DMS79 treated with DMSO at 0.1 percent for 48 hours (cell line): Measurements from ENCODE around the gene ELF4.

ENCODE experiments used
- DNase-seq: peaks from one replicate; lab custom pipeline; 2025; lab: John Stamatoyannopoulos, UW

Gene ELF4

DNA sequence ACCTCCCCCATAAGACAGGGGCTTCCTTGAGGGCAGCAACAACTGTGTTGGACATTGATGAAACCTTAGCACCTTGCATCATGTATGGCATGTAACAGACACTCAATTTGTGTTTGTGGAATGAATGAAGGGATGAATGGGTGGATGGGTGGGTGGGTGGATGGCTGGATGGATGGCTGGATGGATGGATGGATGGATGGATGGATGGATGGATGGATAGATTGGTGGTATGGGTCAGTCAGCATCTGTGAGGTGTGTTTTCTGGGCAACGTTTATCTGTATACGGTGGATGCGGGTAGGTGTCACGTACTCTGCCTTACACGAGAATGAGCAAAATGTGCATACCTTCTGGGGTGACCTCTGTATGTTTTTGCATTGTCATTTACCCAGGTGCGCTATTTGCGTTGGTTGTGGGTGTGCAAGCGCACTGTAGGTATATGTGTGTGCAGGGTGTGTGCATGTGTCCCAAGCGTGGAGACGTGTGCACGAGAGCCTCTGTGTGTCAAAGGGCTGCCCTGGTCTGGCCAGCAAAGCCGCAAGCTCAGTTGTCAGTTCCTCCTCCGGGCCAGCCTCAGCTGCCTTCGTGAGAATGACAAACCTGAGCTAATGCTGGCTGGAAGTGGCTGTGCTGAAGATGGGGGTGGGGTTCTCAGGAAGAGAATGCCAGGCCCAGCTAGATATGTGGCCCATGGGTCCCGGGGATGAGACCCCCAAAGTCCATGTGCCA is 26.5 kb downstream of the ELF4 start:
- no peak for DNase-seq

- DNase-seq, result no peak
Observed at GRCh38 chrX:130083107-130083490, 27.2 kb downstream of the ELF4 start.

DNA sequence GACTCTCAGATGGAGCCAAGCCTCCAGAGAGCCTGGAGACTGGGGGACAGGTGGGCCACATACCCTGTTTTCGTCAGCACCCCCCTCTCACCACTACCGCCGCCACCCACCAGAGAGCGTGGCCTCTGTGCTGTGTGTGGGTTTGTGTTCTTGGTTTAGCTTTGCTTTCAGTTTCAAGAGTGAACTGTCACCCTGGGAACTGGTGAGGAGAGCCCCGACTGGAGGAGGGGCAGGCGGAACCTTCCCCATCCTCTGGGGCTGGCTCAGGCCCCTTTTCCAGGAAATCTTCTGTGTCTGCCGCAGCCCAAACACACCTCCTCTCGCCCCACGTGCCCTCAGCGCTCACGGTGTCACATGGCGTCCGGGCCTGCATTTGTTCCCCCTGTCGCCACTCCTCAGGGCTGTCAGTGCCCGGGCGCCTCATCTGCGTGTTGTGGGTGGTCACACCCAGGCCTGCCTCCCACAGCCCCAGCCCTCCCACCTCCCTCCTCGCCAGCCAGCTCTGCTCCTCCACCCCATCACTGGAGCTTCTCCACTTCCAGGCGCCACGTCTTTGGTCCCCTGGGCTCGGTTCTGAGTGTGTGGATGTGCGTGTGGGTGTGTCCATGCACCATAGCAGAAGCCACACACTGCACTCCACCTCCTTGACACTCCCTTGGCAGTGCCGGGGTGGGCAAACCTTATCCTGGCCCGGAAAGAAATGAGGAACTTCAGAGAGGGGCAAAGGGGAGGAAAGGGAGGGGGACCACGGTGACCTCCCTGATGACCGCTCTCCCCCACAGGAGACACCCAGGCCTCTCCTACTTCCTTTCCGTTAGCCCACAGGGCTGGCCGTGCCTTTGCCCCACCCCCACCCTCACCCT is 27.8 kb downstream of the ELF4 start:
- no peak for DNase-seq

DNA sequence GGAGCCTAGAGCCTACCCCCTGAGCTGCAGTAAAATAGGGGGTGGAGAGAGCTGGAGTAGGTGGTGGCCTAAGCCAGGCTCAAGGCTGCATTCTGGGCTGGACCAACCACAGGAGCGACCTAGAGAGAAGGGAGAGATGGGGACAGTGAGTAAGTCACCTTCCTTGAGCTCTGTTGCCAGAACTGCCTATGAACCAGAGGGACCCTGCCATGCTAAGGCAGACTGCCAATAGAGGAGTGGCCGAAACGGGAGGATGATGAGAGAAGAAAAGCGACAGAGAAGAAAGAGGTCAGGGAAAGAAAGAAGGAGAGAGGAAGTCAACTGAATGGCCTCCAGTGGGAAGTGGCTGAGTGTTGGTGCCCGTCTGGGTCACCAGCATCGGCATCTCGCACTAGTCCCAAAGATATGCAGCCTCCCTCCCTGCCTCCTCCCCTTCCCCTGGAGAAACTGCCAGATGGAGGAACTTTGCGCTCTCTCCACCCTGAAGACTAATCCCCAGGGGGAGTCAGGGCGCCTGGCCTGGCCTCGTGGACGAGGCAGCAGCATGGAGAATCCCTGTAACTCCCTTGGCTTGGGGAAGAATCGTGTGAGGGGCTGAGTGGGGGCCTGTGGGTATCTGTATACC is 28.8 kb downstream of the ELF4 start:
- no peak for DNase-seq

DNA sequence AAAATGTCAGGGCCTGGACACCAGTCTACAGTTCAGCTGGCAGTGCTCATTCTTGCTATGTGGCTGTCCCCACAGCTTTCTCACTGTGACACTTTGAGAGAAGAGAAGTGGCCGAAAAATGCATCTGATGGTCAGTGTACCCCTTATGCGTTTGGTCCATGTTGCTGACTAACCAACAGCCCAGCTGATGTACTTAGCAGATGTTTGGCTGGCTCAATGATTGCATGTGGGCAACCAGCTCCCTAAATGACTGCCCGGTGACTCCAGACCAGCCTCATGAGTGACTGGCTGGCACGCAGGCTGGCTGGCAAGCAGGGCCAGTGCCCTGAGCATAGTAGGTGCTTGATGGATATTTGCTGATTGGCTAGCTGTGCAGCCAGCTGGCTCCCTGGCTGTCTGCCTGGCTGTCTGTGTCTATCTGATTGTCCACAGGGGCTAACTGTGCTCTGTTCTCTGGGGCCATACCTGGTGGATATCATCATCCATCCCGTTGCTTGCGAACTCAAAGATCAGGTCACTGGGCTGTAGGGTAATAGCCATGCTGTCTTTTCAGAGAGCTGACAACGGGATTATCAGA is 29.4 kb downstream of the ELF4 start:
- DNase-seq, result no peak

- peak; percentile 32 for DNase-seq
Observed at GRCh38 chrX:130079824-130080406, 30.4 kb downstream of the ELF4 start.

GRCh38 chrX:130075777-130076176 is 34.5 kb downstream of the ELF4 start:
- no peak for DNase-seq

GRCh38 chrX:130072345-130072740 is 38.0 kb downstream of the ELF4 start:
- DNase-seq, result no peak

DNA sequence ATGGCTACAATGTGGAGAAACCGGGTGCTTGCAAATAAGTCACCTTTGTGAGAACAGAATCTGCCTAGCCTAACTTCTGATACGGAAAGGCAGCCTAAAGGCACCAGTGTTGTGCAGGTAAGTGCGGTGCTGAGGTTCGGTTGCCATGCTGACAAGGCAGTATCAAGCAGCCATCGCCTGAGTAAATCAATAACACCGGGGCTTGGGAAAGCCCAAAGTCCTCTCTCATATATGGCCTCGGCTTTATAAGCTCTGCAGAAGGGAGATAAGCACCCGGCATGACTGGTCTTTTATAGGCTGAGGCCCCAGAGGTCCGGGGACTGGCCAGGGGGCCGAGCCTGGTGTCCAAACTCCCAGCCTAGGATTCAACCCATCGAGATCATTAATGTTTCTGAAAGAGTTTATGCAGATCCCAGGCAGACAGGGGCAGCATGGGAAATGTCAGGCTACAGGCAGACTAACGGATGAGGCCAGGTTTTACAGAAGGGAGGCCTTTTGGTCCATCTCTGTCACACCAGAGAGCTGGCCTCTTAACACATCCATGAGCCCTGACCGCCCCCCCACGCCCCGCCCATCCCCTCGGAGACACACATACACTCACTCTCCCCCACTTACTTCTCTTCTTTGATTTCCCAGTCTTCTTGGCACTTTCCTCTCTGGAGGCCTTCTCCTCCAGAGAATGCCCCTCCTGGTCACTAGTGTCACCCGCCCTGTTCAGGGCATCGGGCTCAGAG is 38.5 kb downstream of the ELF4 start:
- DNase-seq, result no peak

DNA sequence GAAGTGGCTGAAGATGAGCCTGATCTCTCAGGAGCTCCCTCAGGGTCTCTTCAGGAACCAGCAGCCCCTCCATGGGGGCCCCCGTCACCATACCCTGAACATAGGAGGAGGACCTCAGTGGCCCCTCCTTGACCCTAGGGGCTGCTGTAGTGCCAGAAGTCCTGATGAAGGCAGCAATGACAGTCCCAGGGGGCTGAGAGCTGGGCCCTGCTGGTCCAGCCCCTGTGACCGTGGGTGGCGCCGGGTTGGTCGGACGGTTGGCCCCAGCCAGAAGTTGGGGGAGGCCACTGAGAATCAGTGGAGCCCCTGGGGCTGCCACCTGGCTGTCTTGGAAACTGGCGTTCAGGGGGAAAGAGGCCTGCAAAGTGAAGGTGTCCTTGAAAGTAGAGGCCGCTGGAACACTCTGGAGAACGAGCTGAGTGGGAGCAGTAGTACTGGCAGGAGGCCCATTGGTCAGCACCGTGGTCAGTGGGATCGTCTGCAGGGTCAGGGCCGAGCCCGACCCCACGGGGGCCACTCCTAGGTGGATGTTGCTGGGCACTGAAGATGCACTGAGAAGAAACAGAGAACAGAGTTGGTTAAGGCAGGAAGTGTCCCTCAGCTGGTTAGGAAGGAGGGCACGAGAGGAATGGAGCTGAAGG is 43.2 kb downstream of the ELF4 start:
- no peak for DNase-seq

DNA sequence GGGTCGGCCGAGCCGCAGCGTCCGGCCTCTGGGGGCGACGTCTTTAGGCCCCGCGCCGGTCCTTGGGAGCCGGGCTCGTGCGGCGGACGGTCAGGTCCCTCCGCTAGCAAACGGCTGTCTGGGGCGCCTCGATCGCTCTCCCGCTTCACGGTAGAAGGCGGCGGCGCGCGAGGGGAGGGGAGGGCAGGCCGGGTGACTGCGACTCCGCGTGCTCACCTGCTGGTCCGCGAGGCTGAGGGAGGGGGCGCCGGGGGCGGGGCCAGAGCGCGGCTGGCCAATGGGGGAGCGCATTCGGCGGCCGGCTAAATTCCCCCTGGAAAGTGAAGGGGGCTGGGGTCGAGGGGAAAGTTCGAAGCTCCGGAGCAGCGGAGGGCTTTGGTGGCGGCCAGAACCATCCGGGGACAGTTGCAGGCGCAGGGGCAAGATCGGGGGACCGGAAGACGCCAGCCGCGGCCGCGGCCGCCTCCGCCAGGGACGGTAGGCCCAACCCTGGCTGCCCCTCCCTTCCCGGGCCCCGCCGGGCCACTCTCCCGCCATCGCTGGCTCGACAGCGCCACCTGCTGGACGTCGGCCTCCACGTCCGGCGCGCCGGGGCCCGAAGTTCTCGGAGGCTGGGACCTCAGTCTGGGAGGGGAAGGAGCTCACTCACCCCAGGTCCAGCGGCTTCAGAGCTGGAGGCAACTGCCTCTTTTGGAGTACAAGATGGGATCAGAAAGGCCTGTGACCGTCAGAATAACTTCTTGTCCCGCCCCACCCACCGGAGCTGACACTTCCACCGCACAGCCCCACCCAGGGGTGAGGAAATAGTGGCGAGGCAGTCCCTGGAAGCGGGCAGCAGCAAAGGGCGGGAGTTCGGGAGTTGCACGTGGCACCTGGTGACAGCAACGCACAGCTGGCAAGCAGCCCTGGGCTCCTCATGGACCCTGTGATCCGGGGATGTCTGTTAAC is 49.9 kb downstream of the ELF4 start:
- peak; percentile 44 for DNase-seq

GRCh38 chrX:130058652-130059051 is 51.6 kb downstream of the ELF4 start:
- DNase-seq, result no peak

- DNase-seq, result no peak
Observed at GRCh38 chrX:130057209-130057608, 53.1 kb downstream of the ELF4 start.

GRCh38 chrX:130055899-130056298 is 54.4 kb downstream of the ELF4 start:
- DNase-seq, result no peak

- no peak for DNase-seq
Observed at GRCh38 chrX:130055103-130055502, 55.2 kb downstream of the ELF4 start.

GRCh38 chrX:130053236-130053635 is 57.1 kb downstream of the ELF4 start:
- no peak for DNase-seq

- DNase-seq, result no peak
Observed at GRCh38 chrX:130051176-130051845, 59.0 kb downstream of the ELF4 start.

DNA sequence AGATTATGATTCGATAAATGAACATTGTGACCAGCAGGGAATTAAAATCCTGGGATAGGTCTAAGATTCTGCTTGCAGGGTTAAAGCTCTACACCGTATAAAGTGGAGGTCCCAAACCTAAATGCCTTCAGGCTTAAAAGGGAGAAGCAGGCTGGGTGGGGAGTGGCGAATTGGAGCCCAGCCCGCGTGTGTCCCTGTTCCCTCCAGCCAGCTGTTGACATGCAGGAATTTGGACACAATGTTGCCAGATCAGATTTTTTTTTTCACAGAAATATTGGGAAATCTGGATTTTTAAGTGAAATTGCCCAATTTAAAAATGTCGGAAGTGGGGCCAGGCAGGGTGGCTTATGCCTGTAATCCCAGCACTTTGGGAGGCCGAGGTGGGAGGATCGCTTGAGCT is 60.5 kb downstream of the ELF4 start:
- DNase-seq, result no peak

- no peak for DNase-seq
Observed at GRCh38 chrX:130048686-130049222, 61.5 kb downstream of the ELF4 start.
